Heart right ventricle (tissue), 16 donors: ENCODE data around the gene DNAJB2. TPM values are rescaled to one million over a fixed set of nuclear protein-coding genes. Genes with fewer than 3 reads are reported as not detected.

ENCODE experiments used
- ATAC-seq, 8 donors: fragments of 200-7000 bp; cut with Tn5 transposase; one replicate each; pipeline ENCODE4 v1.9.1; 2020; ENCODE audit warnings: mild to moderate bottlenecking in 8 of 8, moderate library complexity in 8 of 8, moderate number of reproducible peaks in 1 of 8
- DNase-seq, 2 donors: peaks; one replicate each; pipeline ENCODE4 v3.0.0-alpha.2; 2020
- H3K27ac ChIP-seq, 10 donors: fragments of 200-600 bp; sonication (generic) in 2 of 10; one replicate each; pipeline versions ENCODE4 v1.5.0 to v1.8.0; 2020 to 2022; ENCODE audit warnings: mild to moderate bottlenecking in 3 of 10
- H3K27me3 ChIP-seq, 7 donors: fragments of 200-600 bp; one replicate each; pipeline ENCODE4 v1.8.0; 2021 to 2022; ENCODE audit warnings: mild to moderate bottlenecking in 2 of 7
- H3K36me3 ChIP-seq, 9 donors: fragments of 200-600 bp; sonication (generic) in 1 of 9; one replicate each; pipeline versions ENCODE4 v1.5.0 to v1.8.0; 2020 to 2022; ENCODE audit warnings: mild to moderate bottlenecking in 2 of 9
- H3K4me1 ChIP-seq, 9 donors: fragments of 200-600 bp; sonication (generic) in 1 of 9; one replicate each; pipeline versions ENCODE4 v1.5.0 to v1.8.0; 2020 to 2022; ENCODE audit warnings: mild to moderate bottlenecking in 4 of 9
- H3K4me3 ChIP-seq, 10 donors: fragments of 200-600 bp; sonication (generic) in 2 of 10; one replicate each; pipeline versions ENCODE4 v1.5.0 to v1.8.0; 2020 to 2022; ENCODE audit warnings: mild to moderate bottlenecking in 7 of 10, moderate library complexity in 2 of 10
- H3K9me3 ChIP-seq, 11 donors: fragments of 200-600 bp in 10 of 11; sonication (generic) in 2 of 11; one replicate each; pipeline versions ENCODE4 v1.5.0 to v1.8.0; 2013 to 2022; ENCODE audit warnings: mild to moderate bottlenecking in 2 of 11, control low read depth in 1 of 11, moderate library complexity in 1 of 11
- CTCF ChIP-seq, 9 donors: fragments of 200-600 bp; sonication (generic) in 2 of 9; IDR thresholded peaks; one replicate each; pipeline versions ENCODE4 v1.5.0 to v1.8.0; 2021 to 2022; ENCODE audit warnings: antibody characterized with exemption in 9 of 9, mild to moderate bottlenecking in 5 of 9, moderate library complexity in 1 of 9
- WGBS, 2 donors: extraction: QIAGEN DNeasy Blood & Tissue Kit; methylation state at CpG; one replicate each; pipeline ENCODE4 v1.1.7; 2013; ENCODE audit warnings: inconsistent platforms in 1 of 2; 5-methylcytosine and 5-hydroxymethylcytosine counted together
- intact Hi-C, 10 donors: fragments of 100-400 bp; cut with DNase I; formaldehyde crosslinking; loops; one replicate each; pipeline versions ENCODE4 v1.11.1 to v1.14.2; 2022
- polyA plus RNA-seq, 2 donors: library from polyadenylated mRNA; stranded (reverse); fragments of 200-250 nt; gene quantifications; one replicate each; pipeline ENCODE4 v1.2.3, GENCODE V29; 2013
- total RNA-seq, 10 donors: library from RNA; stranded (reverse); fragmentation: NEBNext Ultra II Directional in 3 of 10; extraction: Animal tissue kit (Norgen Biotek cat#: 25700) in 3 of 10; gene quantifications; one replicate each; pipeline versions ENCODE4 v1.2.1 to v1.2.4, GENCODE V29; 2021 to 2023
- donor health status: Arrhythmogenic right ventricular cardiomyopathy.
- donor health status: ischemic (EF 13 %, LVEDD 7.1; RV severe dilation, severe dysfunction).
- donor health status: healthy with polysubstance abuse.
- donor health status: DM: no; HTN: yes; CAD: no.
- donor health status: DM: no; HTN: no; CAD: no.
- donor health status: ischemic (EF 25% LVEDD 6.9; RV normal size, moderate dysfunction).
- donor health status: ischemic (EF 25% LVEDD 5.7; RV mildly dilated, moderate dysfunction).
- donor health status: healthy.
- donor health status: DM: yes; HTN: yes; CAD: no.
- donor health status: Ischemic cardiomyopathy.
- donor health status: ischemic (EF 35%, LVEDD 5.7; RV mildly dilated, moderate dysfunction).
- donor health status: nonischemic (EF 11% LVEDD 7.7; RV severe dilation, severe dysfunction).
- donor health status: DM: yes; HTN: yes; CAD: no.
- donor health status: PGD.
- donor health status: ischemic (EF 29% LVEDD 5.4; RV normal size, mild dysfunction).
- donor health status: nonischemic (EF 23%, LVEDD 6.1; RV moderate dilation, normal function).

The DNAJB2 gene
- total and polyA plus RNA-seq, 12 donors = 55.6 to 148 (median 83.1) TPM

GRCh38 chr2:219325657-219326315 is 46.6 kb downstream of the DNAJB2 start:
- 69 to 73% methylated on average over 9 of the region's 9 CpGs for WGBS, 2 donors
- no peaks in the 10 kb centered on the region for H3K9me3 ChIP-seq
- no peak overlapping the region for H3K4me3 ChIP-seq
- intact Hi-C loops = no loop called here
- H3K36me3 ChIP-seq = no peaks in the 10 kb centered on the region
- ATAC-seq = no peak
- TF ChIP-seq CTCF (IDR thresholded peaks at IDR 0.05) = no peak
- no peak overlapping the region for H3K27ac ChIP-seq
- no peaks in the 10 kb centered on the region for H3K4me1 ChIP-seq
- H3K27me3 ChIP-seq = peaks cover 0 to 81% (median 37%) of the 10 kb centered on the region in 7 donors
- no peak for DNase-seq

- intact Hi-C loops = no loop called here
- Histone ChIP-seq H3K4me3 (no peak overlapping the region), H3K9me3 (no peaks in the 10 kb centered on the region), H3K27ac (no peak overlapping the region), H3K36me3 (no peaks in the 10 kb centered on the region), H3K4me1 (peaks cover 0 to 7% (median 0%) of the 10 kb centered on the region in 9 donors), H3K27me3 (peaks cover 0 to 84% (median 49%) of the 10 kb centered on the region in 7 donors)
- no peak for TF ChIP-seq CTCF (IDR thresholded peaks at IDR 0.05)
- 49 to 55% methylated on average over 2 of the region's 2 CpGs for WGBS, 2 donors
- no peak for ATAC-seq
- no peak for DNase-seq
Observed at GRCh38 chr2:219327719-219328118, 48.6 kb downstream of the DNAJB2 start.

GRCh38 chr2:219331560-219332213 is 52.5 kb downstream of the DNAJB2 start:
- H3K9me3 ChIP-seq = peaks cover 0 to 12% (median 0%) of the 10 kb centered on the region in 11 donors
- WGBS, 2 donors = 8% methylated on average over 35 to 39 of the region's 39 CpGs
- peak; percentile 13 to 40 for DNase-seq
- intact Hi-C loops = no loop called here
- no peak for TF ChIP-seq CTCF (IDR thresholded peaks at IDR 0.05)
- peaks cover 0 to 88% (median 63%) of the 10 kb centered on the region in 7 donors for H3K27me3 ChIP-seq
- no peaks in the 10 kb centered on the region for H3K36me3 ChIP-seq
- no peak overlapping the region for H3K4me3 ChIP-seq
- peak in 6 of 8 donors; percentile 65 to 83 (median 76) for ATAC-seq
- H3K4me1 ChIP-seq = peaks cover 0 to 7% (median 0%) of the 10 kb centered on the region in 9 donors
- H3K27ac ChIP-seq = no peak overlapping the region

GRCh38 chr2:219332542-219332941 is 53.4 kb downstream of the DNAJB2 start, which contains the start of gene RESP18:
Gene RESP18 (minus strand): TSS chr2:219332744.
- Histone ChIP-seq H3K27ac (no peak within 1 kb of the TSS), H3K9me3 (peaks cover 0 to 15% (median 0%) of the 10 kb centered on the region in 11 donors), H3K27me3 (peaks cover 0 to 86% (median 57%) of the 10 kb centered on the region in 7 donors), H3K4me1 (peaks cover 0 to 7% (median 0%) of the 10 kb centered on the region in 9 donors), H3K4me3 (no peak within 1 kb of the TSS), H3K36me3 (no peaks in the 10 kb centered on the region)
- intact Hi-C loops = no loop called here
- DNase-seq (no peak), ATAC-seq (no peak)
- no peak for TF ChIP-seq CTCF (IDR thresholded peaks at IDR 0.05)
- 3 to 5% methylated on average over 23 to 24 of the region's 24 CpGs for WGBS, 2 donors
